HepG2 (cell line): ENCODE data around the gene PIGN. TPM values are rescaled to one million over a fixed set of nuclear protein-coding genes. Genes with fewer than 3 reads are reported as not detected.
A peak's percentile ranks its signal among the peaks of the same experiment; 100 is the strongest.

Experiments
- ARNTL ChIP-seq: sonication (generic); formaldehyde crosslinking; IDR thresholded peaks from 2 replicates; pipeline ENCODE4 v1.4.0; 2020; ENCODE audit warnings: mild to moderate bottlenecking, missing genetic modification reagents
- CREM ChIP-seq, 2 experiments: sonication (generic) in 1 of 2; formaldehyde crosslinking in 1 of 2; IDR thresholded peaks; 2 replicates each; pipeline versions ENCODE4 v1.4.0 to v1.6.1; 2016 to 2020; ENCODE audit warnings: antibody characterized with exemption in 1 of 2, mild to moderate bottlenecking in 1 of 2, missing genetic modification reagents in 1 of 2
- FOXO4 ChIP-seq: sonication (generic); formaldehyde crosslinking; conservative IDR thresholded peaks from 2 replicates; pipeline ENCODE4 v1.8.1; 2023; ENCODE audit warnings: missing genetic modification reagents
- HDAC6 ChIP-seq: fragments of 200-600 bp; sonication (generic); IDR thresholded peaks from 2 replicates; pipeline ENCODE4 v1.7.0; 2017; ENCODE audit warnings: mild to moderate bottlenecking, antibody characterized with exemption, low read length, low read depth
- KLF13 ChIP-seq: sonication (generic); formaldehyde crosslinking; IDR thresholded peaks from 2 replicates; pipeline ENCODE4 v1.4.0; 2020; ENCODE audit warnings: mild to moderate bottlenecking, missing genetic modification reagents
- MAFK ChIP-seq, 2 experiments: IDR thresholded peaks in 1 of 2; conservative IDR thresholded peaks in 1 of 2; 2 replicates each; pipeline ENCODE4 v1.6.1; 2011; ENCODE audit warnings: improper control_type of control experiment in 2 of 2, low read length in 2 of 2
- MTF1 ChIP-seq: sonication (generic); formaldehyde crosslinking; IDR thresholded peaks from 2 replicates; pipeline ENCODE4 v1.5.0; 2020; ENCODE audit warnings: missing genetic modification reagents
- RNF2 ChIP-seq: fragments of 450-650 bp; conservative IDR thresholded peaks from 2 replicates; pipeline ENCODE4 v1.6.1; 2016; ENCODE audit warnings: low read depth
- RORA ChIP-seq: sonication (generic); formaldehyde crosslinking; IDR thresholded peaks from 2 replicates; pipeline ENCODE4 v1.5.0; 2020; ENCODE audit warnings: mild to moderate bottlenecking, missing genetic modification reagents, moderate library complexity
- SNRNP70 ChIP-seq: fragments of 200-400 bp; formaldehyde crosslinking; IDR thresholded peaks from 2 replicates; pipeline ENCODE4 v1.6.1; 2017; ENCODE audit warnings: mild to moderate bottlenecking, low read depth, low read length, moderate library complexity
- TBP ChIP-seq: sonication (generic); formaldehyde crosslinking; IDR thresholded peaks from 2 replicates; pipeline ENCODE4 v1.5.0; 2020; ENCODE audit warnings: missing genetic modification reagents
- ZFP41 ChIP-seq: sonication (generic); formaldehyde crosslinking; IDR thresholded peaks from 2 replicates; pipeline ENCODE4 v1.4.0; 2020; ENCODE audit warnings: mild to moderate bottlenecking, missing genetic modification reagents, borderline replicate concordance
- ZFP82 ChIP-seq: sonication (generic); formaldehyde crosslinking; IDR thresholded peaks from 2 replicates; pipeline ENCODE4 v1.5.1; 2020; ENCODE audit warnings: mild to moderate bottlenecking, missing genetic modification reagents, borderline replicate concordance
- ZNF234 ChIP-seq: sonication (generic); formaldehyde crosslinking; conservative IDR thresholded peaks from 2 replicates; pipeline ENCODE4 v1.5.1; 2020; ENCODE audit warnings: mild to moderate bottlenecking, missing genetic modification reagents
- ZNF260 ChIP-seq: sonication (generic); formaldehyde crosslinking; IDR thresholded peaks from 2 replicates; pipeline ENCODE4 v1.4.0; 2020; ENCODE audit warnings: missing genetic modification reagents, low read depth, mild to moderate bottlenecking, borderline replicate concordance
- ZNF343 ChIP-seq: sonication (generic); formaldehyde crosslinking; IDR thresholded peaks from 2 replicates; pipeline ENCODE4 v1.4.0; 2020; ENCODE audit warnings: mild to moderate bottlenecking, missing genetic modification reagents
- ZNF563 ChIP-seq: sonication (generic); formaldehyde crosslinking; IDR thresholded peaks from 2 replicates; pipeline ENCODE4 v1.8.0; 2022; ENCODE audit warnings: mild to moderate bottlenecking, moderate library complexity, missing genetic modification reagents
- ZNF598 ChIP-seq: sonication (generic); formaldehyde crosslinking; IDR thresholded peaks from 2 replicates; pipeline ENCODE4 v1.5.1; 2020; ENCODE audit warnings: mild to moderate bottlenecking, missing genetic modification reagents, borderline replicate concordance
- polyA plus RNA-seq, 8 experiments: library from polyadenylated mRNA; depleted of rRNA in 3 of 8; stranded (reverse) in 7 of 8; unstranded in 1 of 8; fragments of >200 nt; fragmentation: Illumina TruSeq in 4 of 8; extraction: Trizol in 4 of 8; gene quantifications; 2 replicates each; pipeline versions ENCODE4 v1.2.1 to v1.2.3, GENCODE V29; 2011 to 2016; ENCODE audit warnings: low read depth in 4 of 8, missing spikeins in 1 of 8, mixed read lengths in 1 of 8; ENCODE audit not compliant: insufficient read depth in 1 of 8
- total RNA-seq, 5 experiments: library from RNA; depleted of rRNA; stranded (reverse); fragments of >200 nt; fragmentation: Illumina TruSeq; extraction: Trizol; gene quantifications; 2 replicates each; pipeline ENCODE4 v1.2.3, GENCODE V29; 2016; ENCODE audit warnings: low read depth in 1 of 5
- TF ChIP-seq, protein P1 (sequence below): sonication (generic); formaldehyde crosslinking; IDR thresholded peaks from 2 replicates; pipeline ENCODE4 v1.4.0; 2020; ENCODE audit warnings: missing genetic modification reagents, borderline replicate concordance
- TF ChIP-seq, protein P2 (sequence below): sonication (generic); formaldehyde crosslinking; IDR thresholded peaks from 2 replicates; pipeline ENCODE4 v1.9.0; 2022; ENCODE audit warnings: missing genetic modification reagents, mild to moderate bottlenecking, borderline replicate concordance
- TF ChIP-seq, protein P3 (sequence below): sonication (generic); formaldehyde crosslinking; IDR thresholded peaks from 2 replicates; pipeline ENCODE4 v1.5.0; 2020; ENCODE audit warnings: mild to moderate bottlenecking, missing genetic modification reagents, borderline replicate concordance

Gene PIGN
- total and polyA plus RNA-seq, 2 of the 13 experiments (the other 11 are each of a cell fraction or from before 2014, with no cell fraction given): 15.5 to 33.6 TPM

DNA sequence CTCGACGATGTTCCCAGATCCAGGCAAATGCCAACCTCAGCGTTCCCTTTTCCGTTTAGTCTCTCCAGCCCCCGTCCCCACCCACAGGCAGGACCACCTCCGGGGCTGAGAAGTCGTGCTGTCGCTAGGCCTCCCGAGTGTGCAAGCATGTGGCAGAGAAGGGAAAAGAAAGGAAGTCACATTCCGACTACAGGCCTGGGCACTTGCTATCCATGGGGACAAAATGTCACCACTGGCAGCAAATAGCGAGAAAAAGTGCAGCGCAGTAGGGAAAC, 420 bp downstream of the PIGN start (continued):
- TF ChIP-seq FOXO4 (CRISPR knock-in tag) (no peak), ZNF598 (CRISPR knock-in tag) (no peak), ZNF343 (CRISPR knock-in tag) (no peak), HDAC6 (no peak), RORA (CRISPR knock-in tag) (no peak), ZNF234 (CRISPR knock-in tag) (0 out of 2 replicates have a peak, but pooled peaks have one; percentile 14), ZFP82 (CRISPR knock-in tag) (no peak), ZFP41 (CRISPR knock-in tag) (no peak), MAFK (conservative IDR thresholded peaks at IDR 0.05 in 1 of 2, IDR thresholded peaks at IDR 0.05 in 1 of 2; ENCODE audit: low read length in 2 of 2) (no peak), ARNTL (0 out of 2 replicates have a peak, but pooled peaks have one; percentile 49), CREM (IDR thresholded peaks at IDR 0.05) (no peak), CREM (CRISPR knock-in tag; IDR thresholded peaks at IDR 0.05) (no peak), TBP (no peak), RNF2 (peak; percentile 40; the same call in 1 of the 2 replicates), KLF13 (CRISPR knock-in tag) (no peak), ZNF260 (CRISPR knock-in tag) (0 out of 2 replicates have a peak, but pooled peaks have one; percentile 13), ZNF563 (CRISPR knock-in tag) (peak; percentile 30; the same call in 1 of the 2 replicates), SNRNP70 (no peak), MTF1 (no peak)
- TF ChIP-seq, protein P1, sequence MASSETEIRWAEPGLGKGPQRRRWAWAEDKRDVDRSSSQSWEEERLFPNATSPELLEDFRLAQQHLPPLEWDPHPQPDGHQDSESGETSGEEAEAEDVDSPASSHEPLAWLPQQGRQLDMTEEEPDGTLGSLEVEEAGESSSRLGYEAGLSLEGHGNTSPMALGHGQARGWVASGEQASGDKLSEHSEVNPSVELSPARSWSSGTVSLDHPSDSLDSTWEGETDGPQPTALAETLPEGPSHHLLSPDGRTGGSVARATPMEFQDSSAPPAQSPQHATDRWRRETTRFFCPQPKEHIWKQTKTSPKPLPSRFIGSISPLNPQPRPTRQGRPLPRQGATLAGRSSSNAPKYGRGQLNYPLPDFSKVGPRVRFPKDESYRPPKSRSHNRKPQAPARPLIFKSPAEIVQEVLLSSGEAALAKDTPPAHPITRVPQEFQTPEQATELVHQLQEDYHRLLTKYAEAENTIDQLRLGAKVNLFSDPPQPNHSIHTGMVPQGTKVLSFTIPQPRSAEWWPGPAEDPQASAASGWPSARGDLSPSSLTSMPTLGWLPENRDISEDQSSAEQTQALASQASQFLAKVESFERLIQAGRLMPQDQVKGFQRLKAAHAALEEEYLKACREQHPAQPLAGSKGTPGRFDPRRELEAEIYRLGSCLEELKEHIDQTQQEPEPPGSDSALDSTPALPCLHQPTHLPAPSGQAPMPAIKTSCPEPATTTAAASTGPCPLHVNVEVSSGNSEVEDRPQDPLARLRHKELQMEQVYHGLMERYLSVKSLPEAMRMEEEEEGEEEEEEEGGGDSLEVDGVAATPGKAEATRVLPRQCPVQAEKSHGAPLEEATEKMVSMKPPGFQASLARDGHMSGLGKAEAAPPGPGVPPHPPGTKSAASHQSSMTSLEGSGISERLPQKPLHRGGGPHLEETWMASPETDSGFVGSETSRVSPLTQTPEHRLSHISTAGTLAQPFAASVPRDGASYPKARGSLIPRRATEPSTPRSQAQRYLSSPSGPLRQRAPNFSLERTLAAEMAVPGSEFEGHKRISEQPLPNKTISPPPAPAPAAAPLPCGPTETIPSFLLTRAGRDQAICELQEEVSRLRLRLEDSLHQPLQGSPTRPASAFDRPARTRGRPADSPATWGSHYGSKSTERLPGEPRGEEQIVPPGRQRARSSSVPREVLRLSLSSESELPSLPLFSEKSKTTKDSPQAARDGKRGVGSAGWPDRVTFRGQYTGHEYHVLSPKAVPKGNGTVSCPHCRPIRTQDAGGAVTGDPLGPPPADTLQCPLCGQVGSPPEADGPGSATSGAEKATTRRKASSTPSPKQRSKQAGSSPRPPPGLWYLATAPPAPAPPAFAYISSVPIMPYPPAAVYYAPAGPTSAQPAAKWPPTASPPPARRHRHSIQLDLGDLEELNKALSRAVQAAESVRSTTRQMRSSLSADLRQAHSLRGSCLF (CRISPR knock-in tag): no peak
- TF ChIP-seq, protein P2, sequence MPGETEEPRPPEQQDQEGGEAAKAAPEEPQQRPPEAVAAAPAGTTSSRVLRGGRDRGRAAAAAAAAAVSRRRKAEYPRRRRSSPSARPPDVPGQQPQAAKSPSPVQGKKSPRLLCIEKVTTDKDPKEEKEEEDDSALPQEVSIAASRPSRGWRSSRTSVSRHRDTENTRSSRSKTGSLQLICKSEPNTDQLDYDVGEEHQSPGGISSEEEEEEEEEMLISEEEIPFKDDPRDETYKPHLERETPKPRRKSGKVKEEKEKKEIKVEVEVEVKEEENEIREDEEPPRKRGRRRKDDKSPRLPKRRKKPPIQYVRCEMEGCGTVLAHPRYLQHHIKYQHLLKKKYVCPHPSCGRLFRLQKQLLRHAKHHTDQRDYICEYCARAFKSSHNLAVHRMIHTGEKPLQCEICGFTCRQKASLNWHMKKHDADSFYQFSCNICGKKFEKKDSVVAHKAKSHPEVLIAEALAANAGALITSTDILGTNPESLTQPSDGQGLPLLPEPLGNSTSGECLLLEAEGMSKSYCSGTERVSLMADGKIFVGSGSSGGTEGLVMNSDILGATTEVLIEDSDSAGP: no peak
- TF ChIP-seq, protein P3, sequence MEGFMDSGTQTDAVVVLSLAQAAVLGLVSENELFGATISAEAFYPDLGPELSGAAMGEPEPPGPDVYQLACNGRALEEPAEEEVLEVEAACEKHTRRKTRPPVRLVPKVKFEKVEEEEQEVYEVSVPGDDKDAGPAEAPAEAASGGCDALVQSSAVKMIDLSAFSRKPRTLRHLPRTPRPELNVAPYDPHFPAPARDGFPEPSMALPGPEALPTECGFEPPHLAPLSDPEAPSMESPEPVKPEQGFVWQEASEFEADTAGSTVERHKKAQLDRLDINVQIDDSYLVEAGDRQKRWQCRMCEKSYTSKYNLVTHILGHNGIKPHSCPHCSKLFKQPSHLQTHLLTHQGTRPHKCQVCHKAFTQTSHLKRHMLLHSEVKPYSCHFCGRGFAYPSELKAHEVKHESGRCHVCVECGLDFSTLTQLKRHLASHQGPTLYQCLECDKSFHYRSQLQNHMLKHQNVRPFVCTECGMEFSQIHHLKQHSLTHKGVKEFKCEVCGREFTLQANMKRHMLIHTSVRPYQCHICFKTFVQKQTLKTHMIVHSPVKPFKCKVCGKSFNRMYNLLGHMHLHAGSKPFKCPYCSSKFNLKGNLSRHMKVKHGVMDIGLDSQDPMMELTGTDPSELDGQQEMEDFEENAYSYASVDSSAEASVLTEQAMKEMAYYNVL: no peak
